Cardiac atrium fibroblast (primary cell): ENCODE results near the gene GGCT. TPM values are rescaled to one million over a fixed set of nuclear protein-coding genes. Genes with fewer than 3 reads are reported as not detected.

Experiments
- total RNA-seq: library from RNA; depleted of rRNA; stranded (reverse); fragments of >200 nt; gene quantifications from 2 replicates; pipeline ENCODE4 v1.2.3, GENCODE V29; 2015

The GGCT gene, protein sequence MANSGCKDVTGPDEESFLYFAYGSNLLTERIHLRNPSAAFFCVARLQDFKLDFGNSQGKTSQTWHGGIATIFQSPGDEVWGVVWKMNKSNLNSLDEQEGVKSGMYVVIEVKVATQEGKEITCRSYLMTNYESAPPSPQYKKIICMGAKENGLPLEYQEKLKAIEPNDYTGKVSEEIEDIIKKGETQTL
- total RNA-seq: 30.1 and 32.6 TPM in 2 replicates

DNA sequence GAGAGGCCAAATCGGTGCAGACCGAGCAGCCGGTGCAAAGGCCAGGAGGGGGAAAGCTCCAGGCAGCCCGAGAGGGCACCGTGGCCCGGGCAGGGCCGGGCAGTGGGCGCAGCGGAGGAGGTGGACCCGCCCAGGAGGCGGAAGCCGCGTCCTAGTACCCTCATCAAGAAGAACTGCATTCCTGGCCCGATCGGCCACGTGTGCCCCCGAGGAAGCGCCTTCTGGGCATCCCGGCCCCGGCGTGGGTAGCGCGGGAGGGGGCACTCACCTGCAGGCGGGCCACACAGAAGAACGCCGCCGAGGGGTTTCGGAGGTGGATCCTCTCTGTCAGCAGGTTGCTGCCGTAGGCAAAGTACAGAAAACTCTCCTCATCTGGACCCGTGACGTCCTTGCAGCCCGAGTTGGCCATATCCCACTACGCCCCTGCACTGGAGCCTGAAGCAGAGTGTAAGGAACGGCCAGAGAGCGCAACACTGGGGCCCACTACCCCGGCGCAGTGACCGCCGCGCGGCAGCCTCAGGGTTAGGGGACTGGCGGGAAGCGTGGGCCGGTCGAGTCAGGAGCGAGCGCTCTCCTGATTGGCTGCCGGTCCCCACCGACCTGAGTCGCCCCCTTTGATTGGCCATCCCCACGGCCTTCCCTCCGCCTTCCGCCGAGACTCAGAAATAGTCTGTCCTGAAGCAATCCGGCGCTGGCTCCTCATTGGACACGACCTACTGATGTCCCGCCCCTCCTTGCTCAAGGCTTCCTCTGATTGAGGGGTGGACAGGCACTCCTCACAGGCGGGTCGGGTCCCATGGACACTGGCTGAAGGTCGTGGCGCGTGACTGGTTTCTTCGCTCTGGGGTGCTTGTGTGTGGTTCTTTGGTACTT lies at the start of gene GGCT:
Gene GGCT (minus strand): TSS at position 529 of the 873 bp plus-strand sequence. CDS start 120 bp downstream, at position 409.

DNA sequence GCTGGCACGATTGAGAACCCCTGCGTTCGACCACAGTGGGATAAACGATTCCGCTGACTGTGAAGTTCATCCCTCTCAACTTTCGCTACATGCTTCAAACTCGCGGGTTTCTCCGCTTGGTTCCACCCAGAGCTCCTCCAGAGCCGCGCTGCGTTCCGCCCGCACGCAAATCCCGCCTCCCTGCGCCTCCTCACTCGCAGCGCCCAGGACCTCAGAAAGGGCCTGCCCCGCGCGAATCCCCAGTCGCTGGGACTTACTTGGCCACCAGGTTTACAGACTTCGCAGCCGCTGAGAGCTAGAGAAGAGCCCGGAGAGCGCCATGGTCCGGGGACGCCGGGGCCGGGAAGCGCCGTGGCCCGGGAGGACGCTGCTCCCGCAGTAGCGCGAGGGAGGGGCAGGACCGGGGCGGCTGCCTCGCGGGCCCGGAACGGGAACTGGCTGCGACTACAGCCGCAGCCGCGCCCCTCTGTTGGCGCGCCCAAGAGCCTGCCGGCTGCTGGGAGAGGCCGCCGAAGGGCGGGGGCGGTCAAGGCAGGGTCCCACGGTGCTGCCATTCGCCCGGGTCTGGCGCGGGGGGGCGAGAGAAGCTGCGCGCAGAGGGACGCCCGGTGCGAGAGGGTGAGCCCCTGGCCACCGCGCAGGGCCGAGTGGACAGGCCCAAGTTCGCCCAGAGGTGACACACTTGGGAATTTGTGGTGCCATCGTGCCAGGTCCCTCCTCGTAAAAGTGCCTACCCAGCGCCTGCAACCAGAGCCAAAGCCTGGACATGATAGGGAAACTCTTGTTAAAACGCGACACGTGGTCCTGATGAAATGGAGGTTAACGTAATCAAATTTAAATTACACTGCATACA lies 26.1 kb downstream of the GGCT start, which contains the start of gene NOD1:
Gene NOD1 (minus strand): TSS at position 436 of the 853 bp plus-strand sequence. CDS start 21,863 bp downstream, outside the sequence.

Other genes with a start within 250 kb of the GGCT start
- gene ZNRF2, start 220.2 kb downstream of the GGCT start, total RNA-seq: 4.2 and 4.5 TPM in 2 replicates
- gene NOD1, start 26.0 kb downstream of the GGCT start, total RNA-seq: 3.4 and 11.9 TPM in 2 replicates
- gene GARS1, start 90.0 kb upstream of the GGCT start, total RNA-seq: 361 and 424 TPM in 2 replicates
- gene CRHR2, start 177.6 kb upstream of the GGCT start, total RNA-seq: not detected in 2 replicates
- gene INMT, start 247.3 kb upstream of the GGCT start, total RNA-seq: 195 and 197 TPM in 2 replicates